Fibroblast of lung (primary cell): ENCODE data around the gene CHST15. TPM values are rescaled to one million over a fixed set of nuclear protein-coding genes. Genes with fewer than 3 reads are reported as not detected.
A peak's percentile ranks its signal among the peaks of the same experiment; 100 is the strongest.

Experiments
- DNase-seq, 2 donors: peaks; one replicate each; pipeline versions ENCODE4 v3.0.0 to v3.0.0-alpha.2; 2010; ENCODE audit warnings: low read depth in 2 of 2
- H2AFZ ChIP-seq: 2 replicates; pipeline ENCODE4 v1.5.1; 2012; ENCODE audit warnings: low read length, control low read depth, inconsistent platforms
- H3K27ac ChIP-seq: 2 replicates; pipeline ENCODE4 v1.5.1; 2011; ENCODE audit warnings: low read length, control low read depth; ENCODE audit not compliant: insufficient read depth
- H3K27me3 ChIP-seq: 2 replicates; pipeline ENCODE4 v1.5.1; 2011; ENCODE audit warnings: mild to moderate bottlenecking, low read length; ENCODE audit not compliant: control insufficient read depth, insufficient read depth
- H3K36me3 ChIP-seq: 2 replicates; pipeline ENCODE4 v1.5.1; 2011; ENCODE audit warnings: low read length; ENCODE audit not compliant: control insufficient read depth, insufficient read depth
- H3K4me1 ChIP-seq: 2 replicates; pipeline ENCODE4 v1.5.1; 2011; ENCODE audit warnings: low read length; ENCODE audit not compliant: control insufficient read depth, insufficient read depth; ENCODE audit errors: extremely low read depth
- H3K4me2 ChIP-seq: 2 replicates; pipeline ENCODE4 v1.5.1; 2011; ENCODE audit warnings: low read length, control low read depth; ENCODE audit not compliant: insufficient read depth; ENCODE audit errors: extremely low read depth
- H3K4me3 ChIP-seq, 4 experiments: fragments of 200-600 bp in 1 of 4; sonication (generic) in 1 of 4; replicated peaks in 1 of 4; 2 replicates each; pipeline ENCODE4 v1.5.1; 2011 to 2016; ENCODE audit warnings: low read length in 4 of 4, low read depth in 3 of 4, mild to moderate bottlenecking in 3 of 4, control low read depth in 2 of 4, inconsistent platforms in 1 of 4, mixed read lengths in 1 of 4; ENCODE audit not compliant: insufficient read depth in 1 of 4; ENCODE audit errors: control extremely low read depth in 1 of 4
- H3K79me2 ChIP-seq: 2 replicates; pipeline ENCODE4 v1.5.1; 2012; ENCODE audit warnings: mild to moderate bottlenecking, low read length, inconsistent platforms; ENCODE audit not compliant: control insufficient read depth, insufficient read depth
- H3K9ac ChIP-seq: 2 replicates; pipeline ENCODE4 v1.5.1; 2011; ENCODE audit warnings: mild to moderate bottlenecking, low read length, control low read depth; ENCODE audit not compliant: insufficient read depth
- H3K9me3 ChIP-seq: 2 replicates; pipeline ENCODE4 v1.5.1; 2012; ENCODE audit warnings: low read depth, low read length; ENCODE audit not compliant: control insufficient read depth, insufficient read depth
- H4K20me1 ChIP-seq: 2 replicates; pipeline ENCODE4 v1.5.1; 2011; ENCODE audit warnings: low read length; ENCODE audit not compliant: control insufficient read depth, insufficient read depth; ENCODE audit errors: extremely low read depth
- EZH2 ChIP-seq: IDR thresholded peaks from 2 replicates; pipeline ENCODE4 v1.5.1; 2012; ENCODE audit warnings: low read length, control low read depth, mild to moderate bottlenecking; ENCODE audit errors: missing control alignments
- polyA plus RNA-seq, 2 donors: library from polyadenylated mRNA; depleted of rRNA in 1 of 2; stranded (reverse) in 1 of 2; unstranded in 1 of 2; fragments of >200 nt; gene quantifications; 2 replicates each; pipeline ENCODE4 v1.2.1, GENCODE V29; 2011 to 2012; ENCODE audit warnings: missing spikeins in 1 of 2
- total RNA-seq: library from RNA; depleted of rRNA; stranded (reverse); fragments of >200 nt; gene quantifications from 2 replicates; pipeline ENCODE4 v1.2.1, GENCODE V29; 2014
- TF ChIP-seq, protein P1 (sequence below), 2 donors: IDR thresholded peaks in 1 of 2; conservative IDR thresholded peaks in 1 of 2; 1 replicate in 1 of 2; 2 replicates in 1 of 2; pipeline ENCODE4 v1.5.1; 2011 to 2012; ENCODE audit warnings: low read length in 2 of 2, control low read depth in 1 of 2, inconsistent platforms in 1 of 2, low read depth in 1 of 2, mild to moderate bottlenecking in 1 of 2

CHST15 gene
- total and polyA plus RNA-seq, 2 donors (not counting 1 experiment from before 2014, with no cell fraction given): 5.0 to 7.9 TPM

DNA sequence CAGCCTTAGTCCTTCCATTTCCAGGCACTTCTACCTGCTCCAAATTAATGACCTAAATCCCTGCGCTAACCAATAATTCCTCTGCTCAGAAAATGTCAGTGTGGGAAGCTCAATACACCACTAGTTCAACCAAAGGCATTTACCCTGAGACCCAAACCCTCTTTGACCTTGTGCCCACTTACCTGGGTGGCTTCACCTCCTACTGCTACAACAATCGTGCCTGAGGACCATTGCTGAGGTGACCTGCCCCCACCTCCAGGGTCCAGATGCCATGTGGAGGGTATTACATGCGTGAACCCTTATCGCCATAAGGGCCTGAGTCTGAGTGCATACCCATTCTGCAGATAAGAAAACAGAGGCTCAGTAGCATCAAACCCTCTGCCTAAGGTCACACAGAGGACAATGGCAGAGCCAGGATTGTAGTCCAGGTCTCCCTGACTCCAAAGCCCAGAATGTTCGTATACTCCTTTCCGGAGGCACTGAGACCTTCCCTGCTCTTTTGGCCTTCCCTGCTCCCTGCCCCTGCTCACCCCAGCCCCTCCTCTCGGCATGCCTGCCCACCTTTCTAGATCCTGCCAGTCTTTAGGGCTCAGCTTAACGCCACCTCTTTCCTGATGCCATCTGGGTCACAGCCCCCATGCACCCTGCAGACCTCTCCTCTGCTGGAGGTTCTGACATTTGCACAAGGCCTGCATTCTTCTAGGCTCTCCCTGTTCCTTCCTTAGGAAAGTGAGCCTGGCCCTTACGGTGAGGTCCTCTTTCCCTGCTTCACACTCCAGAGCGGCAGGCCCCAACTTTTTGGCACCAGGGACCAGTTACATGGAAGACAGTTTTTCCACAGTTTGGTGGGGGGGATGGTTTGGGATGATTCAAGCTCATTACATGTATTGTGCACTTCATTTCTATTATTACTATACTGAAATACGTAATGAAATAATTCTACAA is 94.9 kb downstream of the CHST15 start:
- Histone ChIP-seq H3K4me1 (peaks cover 12% of the 10 kb centered on the region), H3K9ac (no peak overlapping the region), H3K27me3 (peaks cover 8% of the 10 kb centered on the region), H4K20me1 (no peaks in the 10 kb centered on the region), H3K27ac (peak overlapping the region; percentile 46), H3K79me2 (no peaks in the 10 kb centered on the region), H3K4me2 (peak overlapping the region; percentile 7), H3K4me3 (no peak overlapping the region), H2AFZ (no peak overlapping the region), H3K9me3 (no peaks in the 10 kb centered on the region), H3K36me3 (no peaks in the 10 kb centered on the region)
- TF ChIP-seq, protein P1, sequence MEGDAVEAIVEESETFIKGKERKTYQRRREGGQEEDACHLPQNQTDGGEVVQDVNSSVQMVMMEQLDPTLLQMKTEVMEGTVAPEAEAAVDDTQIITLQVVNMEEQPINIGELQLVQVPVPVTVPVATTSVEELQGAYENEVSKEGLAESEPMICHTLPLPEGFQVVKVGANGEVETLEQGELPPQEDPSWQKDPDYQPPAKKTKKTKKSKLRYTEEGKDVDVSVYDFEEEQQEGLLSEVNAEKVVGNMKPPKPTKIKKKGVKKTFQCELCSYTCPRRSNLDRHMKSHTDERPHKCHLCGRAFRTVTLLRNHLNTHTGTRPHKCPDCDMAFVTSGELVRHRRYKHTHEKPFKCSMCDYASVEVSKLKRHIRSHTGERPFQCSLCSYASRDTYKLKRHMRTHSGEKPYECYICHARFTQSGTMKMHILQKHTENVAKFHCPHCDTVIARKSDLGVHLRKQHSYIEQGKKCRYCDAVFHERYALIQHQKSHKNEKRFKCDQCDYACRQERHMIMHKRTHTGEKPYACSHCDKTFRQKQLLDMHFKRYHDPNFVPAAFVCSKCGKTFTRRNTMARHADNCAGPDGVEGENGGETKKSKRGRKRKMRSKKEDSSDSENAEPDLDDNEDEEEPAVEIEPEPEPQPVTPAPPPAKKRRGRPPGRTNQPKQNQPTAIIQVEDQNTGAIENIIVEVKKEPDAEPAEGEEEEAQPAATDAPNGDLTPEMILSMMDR (conservative IDR thresholded peaks at IDR 0.05 in 1 of 2, IDR thresholded peaks at IDR 0.05 in 1 of 2; ENCODE audit: low read depth in 1 of 2, low read length in 2 of 2): no peak
- no peak for TF ChIP-seq EZH2
- DNase-seq: no peak

DNA sequence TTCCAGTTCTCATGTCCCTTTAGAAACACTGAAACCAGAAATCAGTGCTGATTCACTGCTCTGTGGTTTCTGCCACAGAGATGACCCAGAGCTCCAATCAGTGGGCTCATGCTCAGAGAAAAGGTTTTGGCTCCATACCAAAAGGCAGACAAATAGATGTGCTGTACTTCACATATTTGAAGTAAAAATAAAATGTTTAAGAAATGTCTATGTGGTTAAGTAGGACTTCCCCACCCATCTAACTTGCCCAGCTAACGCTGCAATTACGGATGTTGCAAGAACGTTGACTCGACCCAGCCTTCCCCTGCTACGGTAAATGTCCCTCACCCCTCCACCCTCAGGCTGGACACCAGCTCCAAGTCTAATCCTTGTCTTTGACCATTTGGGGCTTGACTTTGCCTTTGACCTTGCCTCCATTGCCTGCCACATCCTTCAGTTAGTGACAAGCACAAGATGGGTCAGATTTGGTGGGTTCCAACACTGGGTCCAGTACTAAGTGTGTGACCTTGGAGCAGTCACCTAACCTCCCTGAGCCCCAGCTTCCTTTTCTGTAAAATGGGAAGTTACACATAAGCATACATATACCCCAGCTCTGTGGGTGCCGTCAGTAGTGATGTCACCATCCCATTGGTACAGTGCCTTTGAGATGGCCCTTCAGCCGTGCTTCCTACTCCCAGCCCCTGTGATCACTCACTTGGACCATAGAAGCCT is 95.8 kb downstream of the CHST15 start:
- Histone ChIP-seq H3K79me2 (no peaks in the 10 kb centered on the region), H3K9ac (no peak overlapping the region), H3K4me2 (peak overlapping the region; percentile 7), H3K9me3 (no peaks in the 10 kb centered on the region), H3K27me3 (peaks cover 9% of the 10 kb centered on the region), H3K4me3 (no peak overlapping the region), H2AFZ (no peak overlapping the region), H3K4me1 (peaks cover 12% of the 10 kb centered on the region), H4K20me1 (no peaks in the 10 kb centered on the region), H3K36me3 (no peaks in the 10 kb centered on the region), H3K27ac (peak overlapping the region; percentile 46)
- DNase-seq: peak; percentile 99
- TF ChIP-seq, protein P1 (conservative IDR thresholded peaks at IDR 0.05 in 1 of 2, IDR thresholded peaks at IDR 0.05 in 1 of 2; ENCODE audit: low read depth in 1 of 2, low read length in 2 of 2): no peak
- no peak for TF ChIP-seq EZH2

- Histone ChIP-seq H3K27me3 (peaks cover 9% of the 10 kb centered on the region), H3K9ac (no peak overlapping the region), H3K9me3 (no peaks in the 10 kb centered on the region), H3K4me3 (no peak overlapping the region), H3K4me1 (peaks cover 12% of the 10 kb centered on the region), H4K20me1 (no peaks in the 10 kb centered on the region), H2AFZ (no peak overlapping the region), H3K27ac (peak overlapping the region; percentile 34), H3K4me2 (peak overlapping the region; percentile 35), H3K36me3 (no peaks in the 10 kb centered on the region), H3K79me2 (no peaks in the 10 kb centered on the region)
- no peak for DNase-seq
- TF ChIP-seq, protein P1 (conservative IDR thresholded peaks at IDR 0.05 in 1 of 2, IDR thresholded peaks at IDR 0.05 in 1 of 2; ENCODE audit: low read depth in 1 of 2, low read length in 2 of 2): no peak
- TF ChIP-seq EZH2: no peak
Measured at GRCh38 chr10:123997013-123997412, 96.4 kb downstream of the CHST15 start.
